ENCODE data around the gene RNF187.
A peak's percentile ranks its signal among the peaks of the same experiment; 100 is the strongest.
"Not testable (repeated sequence)": the region's sequence is repeated elsewhere in the genome, so short reads cannot be mapped to it uniquely, and the experiment has no call there.

RNF187 gene

GRCh38 chr1:228486596-228487335, 416 bp upstream of the RNF187 start:
- peak; percentile 86 for DNase-seq (ENCODE audit: low spot score)

DNA sequence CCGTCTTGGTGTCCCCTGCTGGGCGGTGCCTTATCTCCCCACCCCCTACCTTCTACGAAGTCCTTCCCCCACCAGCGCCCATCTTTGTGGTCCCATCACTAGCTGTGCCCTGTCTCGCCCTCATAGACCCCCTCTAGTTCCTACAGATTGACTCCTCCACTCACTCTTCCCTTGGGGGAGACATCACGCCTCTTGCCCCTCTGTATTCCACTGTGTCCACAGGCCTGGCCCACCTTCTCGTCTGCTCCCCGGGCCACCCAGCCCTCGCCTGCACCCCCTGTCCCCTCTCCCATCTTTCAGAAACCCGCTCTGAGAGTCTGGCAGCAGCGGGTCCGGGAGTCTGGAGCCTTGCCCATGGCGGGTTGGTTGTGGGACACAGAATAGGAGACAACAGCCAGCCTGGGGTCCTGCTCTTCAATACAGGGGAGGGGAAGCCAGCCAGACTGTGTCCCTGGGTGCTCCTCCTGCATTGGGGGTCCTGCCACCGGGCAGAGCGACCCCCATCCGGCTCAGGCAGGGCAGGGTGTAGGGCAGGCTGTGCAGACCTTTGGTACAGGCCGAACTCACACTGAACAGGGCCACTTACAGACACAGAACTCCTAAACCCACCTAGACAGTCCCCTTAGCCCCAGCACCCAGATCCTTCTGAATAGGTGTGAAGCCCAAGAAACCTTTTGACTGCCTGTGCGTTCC, 1.1 kb downstream of the RNF187 start:
- DNase-seq (ENCODE audit: low spot score), result no peak

DNA sequence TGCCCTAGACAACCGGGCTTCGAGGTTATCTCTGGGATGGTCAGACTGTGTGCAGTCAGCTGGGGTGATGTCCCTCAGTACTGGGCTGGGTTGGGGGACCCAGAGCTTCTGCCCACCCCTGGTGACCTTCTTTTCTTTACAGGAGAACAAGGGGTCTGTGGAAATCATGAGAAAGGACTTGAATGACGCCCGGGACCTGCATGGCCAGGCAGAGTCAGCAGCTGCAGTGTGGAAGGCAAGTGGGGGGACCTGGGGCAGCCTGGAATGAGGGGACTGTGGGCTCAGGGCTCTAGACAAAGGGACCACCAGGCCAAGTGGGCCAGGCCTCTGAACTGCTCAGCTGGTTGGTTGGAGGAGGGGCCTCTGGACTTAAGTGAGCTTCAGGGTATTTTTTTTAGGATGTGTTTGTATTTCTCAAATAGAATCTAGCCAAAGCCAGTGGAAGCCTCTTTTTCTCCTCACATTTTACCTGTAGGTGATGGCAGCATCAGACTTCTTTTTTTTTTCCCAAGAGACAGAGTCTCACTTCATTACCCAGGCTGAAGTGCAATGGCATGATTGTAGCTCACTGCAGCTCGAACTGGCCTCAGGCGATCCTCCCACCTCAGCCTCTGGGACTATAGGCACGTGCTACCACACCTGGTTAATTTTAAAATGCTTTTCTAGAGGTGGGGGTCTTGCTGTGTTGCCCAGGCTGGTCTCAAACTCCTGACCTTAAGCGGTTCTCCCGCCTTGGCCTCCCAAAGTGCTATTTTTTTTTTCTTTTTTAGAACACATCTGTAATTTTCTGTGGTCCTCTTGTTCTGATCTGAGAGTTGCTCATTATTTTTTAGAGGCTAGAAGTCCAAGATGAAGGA, 1.9 kb downstream of the RNF187 start:
- DNase-seq (ENCODE audit: low spot score), result no peak

DNA sequence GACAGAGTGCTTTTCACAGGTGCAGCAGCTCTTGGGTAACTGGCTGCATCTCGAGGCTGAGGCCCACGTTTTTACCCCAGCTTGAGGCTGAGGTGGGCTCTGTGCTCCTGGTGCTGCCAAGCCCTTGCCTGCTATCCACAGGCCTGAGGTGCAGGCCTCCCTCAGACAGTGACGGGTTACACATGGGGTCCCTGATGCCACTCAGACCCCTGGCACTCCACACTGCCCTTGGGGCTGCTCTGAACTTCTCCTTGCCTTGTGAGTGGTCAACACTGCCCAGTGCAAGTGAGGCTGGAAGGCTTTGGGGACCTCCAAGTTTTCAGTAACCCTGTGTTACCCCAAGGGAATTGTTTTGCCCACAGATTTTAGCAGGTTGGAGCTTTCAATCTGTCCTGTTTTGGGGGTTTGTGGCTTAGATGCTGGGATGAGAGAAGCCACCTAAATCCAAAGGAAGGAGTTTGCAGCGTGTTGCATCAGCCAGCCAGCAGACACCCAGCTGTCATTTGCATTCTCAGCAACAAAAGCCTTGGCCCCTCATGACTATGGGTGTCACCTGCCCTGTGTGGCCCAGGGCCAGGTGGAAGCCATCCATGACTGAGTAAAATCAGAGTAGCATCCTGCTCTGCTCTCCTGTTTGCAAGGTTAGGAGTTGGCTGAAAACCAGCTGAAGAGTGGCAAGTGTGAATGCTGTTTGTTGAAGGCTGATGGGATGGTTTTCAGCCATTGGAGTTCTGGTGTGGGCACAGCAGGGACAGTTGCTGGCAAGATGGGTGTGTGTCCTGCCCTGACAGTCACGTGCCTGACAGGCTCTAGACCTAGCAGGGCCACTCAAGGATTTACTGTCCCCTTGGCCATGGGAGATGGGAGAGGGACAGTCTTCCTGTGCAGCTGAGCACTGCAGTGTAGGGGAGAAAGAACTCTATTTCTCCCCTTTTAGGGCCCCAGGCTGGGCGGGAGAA, 3.2 kb downstream of the RNF187 start:
- DNase-seq (ENCODE audit: low spot score), result no peak

DNA sequence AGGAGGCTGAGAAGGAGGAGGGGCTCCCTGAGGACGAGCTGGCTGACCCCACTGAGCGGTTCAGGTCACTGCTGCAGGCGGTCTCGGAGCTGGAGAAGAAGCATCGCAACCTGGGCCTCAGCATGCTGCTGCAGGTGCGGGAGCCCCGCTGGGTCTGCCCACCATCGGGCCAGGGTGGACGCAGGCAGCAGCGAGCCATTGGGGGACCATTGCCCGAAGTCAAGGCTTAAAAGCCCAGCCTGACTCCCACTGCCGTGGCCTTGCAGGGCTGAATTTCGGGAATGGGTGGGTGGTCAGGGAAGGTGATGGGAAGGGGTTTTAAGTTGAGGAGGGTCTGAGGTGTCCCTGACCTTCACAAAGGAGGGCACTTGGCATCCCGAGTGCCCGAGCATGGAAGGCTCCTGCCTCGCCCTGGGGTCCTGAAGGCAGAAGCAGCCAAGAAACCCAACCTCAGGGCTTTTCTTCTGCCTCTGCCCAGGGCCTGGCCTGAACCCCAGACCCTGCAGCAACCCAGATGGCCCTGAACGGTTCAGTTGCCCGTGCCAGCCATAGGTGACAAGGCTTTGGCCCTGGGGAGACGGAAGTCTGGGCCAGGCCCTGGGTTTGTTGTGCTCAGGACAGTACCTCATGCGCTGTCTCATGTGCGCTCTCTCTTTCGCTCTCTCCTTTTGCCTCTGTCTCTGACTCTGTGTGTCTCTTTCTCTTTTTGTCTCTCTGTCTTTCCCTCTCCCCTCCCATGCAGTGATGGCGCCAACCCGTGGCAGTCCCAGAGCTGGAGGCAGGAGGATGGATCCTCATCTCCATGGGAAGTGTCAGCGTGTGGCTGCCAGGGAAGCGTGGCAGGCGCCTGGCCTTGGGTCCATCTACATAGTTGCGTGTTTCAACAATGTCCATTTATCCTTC, 6.2 kb downstream of the RNF187 start:
- no peak for DNase-seq (ENCODE audit: low spot score)

GRCh38 chr1:228494044-228494353, 6.8 kb downstream of the RNF187 start:
- no peak for DNase-seq (ENCODE audit: low spot score)

- no peak for DNase-seq (ENCODE audit: low spot score)
Measured at GRCh38 chr1:228494391-228494790, 7.2 kb downstream of the RNF187 start.

DNA sequence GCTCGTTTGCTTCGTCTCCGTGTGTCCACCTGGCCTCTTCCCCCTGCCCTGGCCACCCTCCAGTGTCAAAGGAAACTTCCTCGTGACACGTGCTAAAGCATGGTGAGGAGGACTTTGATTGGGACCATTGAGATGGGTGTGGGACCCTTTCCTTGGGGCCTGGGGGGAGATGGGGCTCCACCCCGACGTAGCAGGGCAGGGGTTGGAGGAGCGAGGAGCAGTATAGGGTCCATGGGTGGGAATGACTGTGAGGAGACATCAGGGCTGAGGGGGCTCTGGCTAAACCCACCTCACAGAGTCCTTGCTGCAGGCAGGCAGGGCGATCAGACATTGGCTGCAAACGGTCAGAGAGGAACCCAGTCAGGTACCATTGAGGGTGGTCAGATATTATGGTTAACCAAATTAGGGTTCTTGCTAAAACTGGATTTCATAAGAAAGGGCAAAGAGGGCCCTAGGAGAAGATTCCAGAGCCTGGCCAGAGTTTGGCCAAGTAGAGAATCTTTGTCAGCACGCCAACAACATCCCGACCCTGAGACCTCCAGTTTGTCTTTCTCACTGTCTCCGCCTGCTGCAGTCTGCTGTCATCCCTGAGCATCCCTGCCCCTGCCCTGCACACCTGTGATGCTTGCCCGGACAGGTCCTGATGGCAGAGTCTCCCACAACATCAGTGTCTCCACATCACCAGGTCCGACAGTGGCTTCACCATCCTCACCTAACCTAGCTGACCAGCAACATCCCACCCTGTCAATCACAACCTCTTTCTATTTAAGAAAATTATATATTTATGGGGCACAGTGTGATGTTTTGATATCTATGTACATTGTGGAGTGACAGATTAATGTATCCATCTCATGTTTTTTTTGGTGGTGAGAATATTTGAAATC, 8.0 kb downstream of the RNF187 start:
- no peak for DNase-seq (ENCODE audit: low spot score)

DNA sequence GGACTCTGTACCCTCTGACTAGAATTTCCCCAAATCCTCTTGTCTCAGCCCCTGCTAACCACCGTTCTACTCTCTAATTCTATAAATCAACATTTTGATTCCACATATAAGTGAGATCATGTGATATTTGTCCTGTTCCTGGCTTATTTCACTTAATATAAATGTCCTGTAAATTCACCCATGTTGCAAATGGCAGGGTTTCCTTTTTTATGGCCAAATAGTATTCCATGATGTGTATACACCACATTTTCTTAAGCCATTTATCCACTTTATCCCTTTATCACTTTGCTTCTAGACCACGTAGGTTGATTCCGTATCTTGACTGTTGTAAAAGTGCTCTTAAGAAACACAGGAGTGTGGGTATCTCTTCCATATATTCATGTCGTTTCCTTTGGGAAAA, 8.9 kb downstream of the RNF187 start:
- DNase-seq (ENCODE audit: low spot score), result no peak

GRCh38 chr1:228496494-228496893, 9.3 kb downstream of the RNF187 start:
- no peak for DNase-seq (ENCODE audit: low spot score)

DNA sequence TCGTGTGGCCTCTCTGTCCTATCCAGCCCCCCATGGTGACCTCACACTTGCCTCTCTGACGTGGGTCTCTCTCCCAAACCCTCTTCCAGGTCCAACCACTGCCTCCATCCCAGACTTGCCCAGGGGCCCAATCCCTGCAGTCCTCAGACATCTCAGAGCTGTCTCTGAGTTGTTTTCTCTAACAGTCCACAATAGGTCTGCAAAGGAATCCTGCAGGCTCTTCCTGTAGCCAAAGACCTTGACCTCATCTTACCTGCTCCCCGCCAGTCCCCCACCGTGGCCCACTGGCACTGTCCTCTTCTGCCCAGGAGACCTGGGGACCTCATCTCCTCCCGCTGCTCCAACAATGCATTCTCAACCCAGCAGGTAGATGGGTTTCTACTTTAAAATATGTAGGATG, 10.0 kb downstream of the RNF187 start:
- no peak for DNase-seq (ENCODE audit: low spot score)

DNA sequence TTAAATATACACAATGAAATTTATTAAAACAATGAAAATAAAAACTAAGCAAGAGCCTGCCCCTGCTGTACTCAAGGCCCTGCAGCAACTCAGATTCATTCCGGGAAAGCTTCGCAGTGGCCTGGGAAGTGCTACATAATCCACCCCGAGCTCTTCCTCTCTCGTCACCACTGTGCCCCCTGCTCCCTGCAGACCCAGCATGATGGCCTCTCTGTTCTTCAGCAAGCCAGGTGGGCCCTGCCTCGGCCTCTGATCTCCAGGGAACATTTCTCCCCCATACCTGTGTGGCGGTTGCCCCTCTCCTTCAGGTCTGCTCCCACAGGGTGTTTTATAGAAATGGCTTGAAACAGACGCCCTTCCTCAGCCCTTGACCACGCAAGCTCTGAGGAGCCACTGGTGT, 10.6 kb downstream of the RNF187 start:
- no peak for DNase-seq (ENCODE audit: low spot score)

DNA sequence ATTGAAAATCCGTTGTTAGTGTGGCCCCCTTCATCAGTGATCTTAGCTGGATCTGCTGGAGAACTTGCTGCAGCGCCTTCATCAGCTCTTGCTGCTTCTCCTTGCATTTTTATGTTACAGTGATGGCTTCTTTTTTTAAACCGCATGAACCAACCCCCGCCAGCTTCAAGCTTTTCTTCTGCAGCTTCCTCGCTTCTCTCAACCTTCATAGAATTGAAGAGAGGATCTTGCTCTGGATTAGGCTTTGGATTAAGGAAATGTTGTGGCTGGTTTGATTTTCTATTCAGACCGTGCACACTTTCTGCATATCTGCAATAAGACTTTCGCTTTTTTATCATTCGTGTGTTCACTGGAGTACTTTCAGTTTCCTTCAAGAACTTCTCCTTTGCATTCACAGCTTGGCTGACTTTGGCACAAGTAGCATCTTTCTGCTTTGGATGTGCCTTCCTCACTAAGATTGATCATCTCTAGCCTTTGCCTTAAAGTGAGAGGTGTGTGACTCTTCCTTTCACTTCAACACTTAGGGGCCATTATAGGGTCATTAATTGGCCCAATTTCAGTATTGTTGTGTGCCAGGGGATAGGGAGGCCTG, 13.1 kb downstream of the RNF187 start:
- DNase-seq (ENCODE audit: low spot score), result no peak

GRCh38 chr1:228500901-228501871, 14.0 kb downstream of the RNF187 start:
- DNase-seq (ENCODE audit: low spot score), result peak; percentile 90

GRCh38 chr1:228502522-228502921, 15.3 kb downstream of the RNF187 start:
- no peak for DNase-seq (ENCODE audit: low spot score)

DNA sequence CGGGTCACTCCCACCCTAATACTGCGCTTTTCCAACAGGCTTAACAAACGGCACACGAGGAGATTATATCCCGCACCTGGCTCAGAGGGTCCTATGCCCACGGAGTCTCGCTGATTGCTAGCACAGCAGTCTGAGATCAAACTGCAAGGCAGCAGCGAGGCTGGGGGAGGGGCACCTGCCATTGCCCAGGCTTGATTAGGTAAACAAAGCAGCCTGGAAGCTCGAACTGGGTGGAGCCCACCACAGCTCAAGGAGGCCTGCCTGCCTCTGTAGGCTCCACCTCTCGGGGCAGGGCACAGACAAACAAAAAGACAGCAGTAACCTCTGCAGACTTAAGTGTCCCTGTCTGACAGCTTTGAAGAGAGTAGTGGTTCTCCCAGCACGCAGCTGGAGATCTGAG, 18.8 kb downstream of the RNF187 start:
- not testable (repeated sequence) for DNase-seq (ENCODE audit: low spot score)

GRCh38 chr1:228507961-228508652, 20.9 kb downstream of the RNF187 start:
- no peak for DNase-seq (ENCODE audit: low spot score)

All from cerebellar cortex (tissue), 1 donor.